H9 (cell line): ENCODE measurements around the gene ZFP91. TPM values are rescaled to one million over a fixed set of nuclear protein-coding genes. Genes with fewer than 3 reads are reported as not detected.

ENCODE experiments used
- DNase-seq: peaks from one replicate; pipeline ENCODE4 v3.0.0-alpha.2; 2017
- H2AFZ ChIP-seq: one replicate; pipeline ENCODE4 v1.6.1; 2013; ENCODE audit warnings: mild to moderate bottlenecking, low read length, control low read depth, moderate library complexity
- H2AK5ac ChIP-seq: 2 replicates; pipeline ENCODE4 v1.6.1; 2013; ENCODE audit warnings: low read length, control low read depth, mixed read lengths; ENCODE audit not compliant: insufficient read length
- H2BK120ac ChIP-seq: one replicate; pipeline ENCODE4 v1.6.1; 2013; ENCODE audit warnings: low read depth, mild to moderate bottlenecking, low read length, control low read depth, inconsistent platforms; ENCODE audit not compliant: poor library complexity, severe bottlenecking
- H2BK12ac ChIP-seq: 2 replicates; pipeline ENCODE4 v1.6.1; 2013; ENCODE audit warnings: low read length, control low read depth, mixed read lengths, low read depth; ENCODE audit not compliant: insufficient read length
- H2BK15ac ChIP-seq: 2 replicates; pipeline ENCODE4 v1.6.1; 2013; ENCODE audit warnings: low read depth, low read length, control low read depth
- H2BK20ac ChIP-seq: one replicate; pipeline ENCODE4 v1.6.1; 2013; ENCODE audit warnings: low read depth, mild to moderate bottlenecking, low read length, control low read depth, inconsistent platforms; ENCODE audit not compliant: poor library complexity, severe bottlenecking
- H2BK5ac ChIP-seq: 2 replicates; pipeline ENCODE4 v1.6.1; 2013; ENCODE audit warnings: low read length, control low read depth, mixed read lengths; ENCODE audit not compliant: insufficient read length
- H3K14ac ChIP-seq: 2 replicates; pipeline ENCODE4 v1.6.1; 2013; ENCODE audit warnings: low read length, control low read depth; ENCODE audit not compliant: insufficient read depth
- H3K18ac ChIP-seq: 2 replicates; pipeline ENCODE4 v1.6.1; 2013; ENCODE audit warnings: low read depth, mild to moderate bottlenecking, mixed read lengths, low read length, control low read depth; ENCODE audit not compliant: insufficient read length
- H3K23ac ChIP-seq: 2 replicates; pipeline ENCODE4 v1.6.1; 2013; ENCODE audit warnings: low read length, control low read depth, mixed read lengths, low read depth; ENCODE audit not compliant: insufficient read length
- H3K23me2 ChIP-seq: 2 replicates; pipeline ENCODE4 v1.6.1; 2013; ENCODE audit warnings: low read depth, mild to moderate bottlenecking, mixed read lengths, low read length, control low read depth; ENCODE audit not compliant: insufficient read length, poor library complexity, severe bottlenecking
- H3K27ac ChIP-seq: 2 replicates; pipeline ENCODE4 v1.5.1; 2013; ENCODE audit warnings: low read length, control low read depth, mixed read lengths, low read depth; ENCODE audit not compliant: insufficient read length
- H3K27me3 ChIP-seq: 2 replicates; pipeline ENCODE4 v1.6.1; 2013; ENCODE audit warnings: low read length, control low read depth, inconsistent platforms; ENCODE audit not compliant: insufficient read depth
- H3K4ac ChIP-seq: 2 replicates; pipeline ENCODE4 v1.6.1; 2013; ENCODE audit warnings: low read depth, mild to moderate bottlenecking, control low read depth, inconsistent platforms, low read length, moderate library complexity
- H3K4me1 ChIP-seq: 2 replicates; pipeline ENCODE4 v1.6.1; 2013; ENCODE audit warnings: low read length, control low read depth, inconsistent platforms; ENCODE audit not compliant: insufficient read depth
- H3K4me2 ChIP-seq: 2 replicates; pipeline ENCODE4 v1.6.1; 2013; ENCODE audit warnings: low read length, control low read depth, mixed read lengths; ENCODE audit not compliant: insufficient read length, insufficient read depth
- H3K56ac ChIP-seq: 2 replicates; pipeline ENCODE4 v1.6.1; 2013; ENCODE audit warnings: low read depth, mild to moderate bottlenecking, mixed read lengths, low read length, control low read depth; ENCODE audit not compliant: insufficient read length
- H3K79me1 ChIP-seq: 2 replicates; pipeline ENCODE4 v1.6.1; 2013; ENCODE audit warnings: low read depth, mild to moderate bottlenecking, moderate library complexity, low read length, control low read depth, inconsistent platforms; ENCODE audit not compliant: insufficient read depth, poor library complexity, severe bottlenecking
- H3K79me2 ChIP-seq: 2 replicates; pipeline ENCODE4 v1.6.1; 2013; ENCODE audit warnings: low read length, control low read depth, inconsistent platforms; ENCODE audit not compliant: insufficient read depth
- H3K9ac ChIP-seq: 2 replicates; pipeline ENCODE4 v1.6.1; 2013; ENCODE audit warnings: low read length, control low read depth, mixed read lengths; ENCODE audit not compliant: insufficient read length; ENCODE audit errors: extremely low read depth
- H3K9me3 ChIP-seq: one replicate; pipeline ENCODE4 v1.6.1; 2013; ENCODE audit warnings: low read depth, low read length, inconsistent platforms; ENCODE audit not compliant: control insufficient read depth
- H3T11ph ChIP-seq: one replicate; pipeline ENCODE4 v1.6.1; 2013; ENCODE audit warnings: mild to moderate bottlenecking, low read length, control low read depth, inconsistent platforms
- H4K20me1 ChIP-seq: one replicate; pipeline ENCODE4 v1.6.1; 2013; ENCODE audit not compliant: control insufficient read depth, insufficient read length, insufficient read depth
- H4K5ac ChIP-seq: 2 replicates; pipeline ENCODE4 v1.6.1; 2013; ENCODE audit warnings: low read depth, mild to moderate bottlenecking, mixed read lengths, low read length, control low read depth; ENCODE audit not compliant: insufficient read length
- H4K8ac ChIP-seq: replicated peaks from 2 replicates; pipeline ENCODE4 v1.6.1; 2013; ENCODE audit warnings: low read length, control low read depth, mixed read lengths, low read depth; ENCODE audit not compliant: insufficient read length
- H4K91ac ChIP-seq: 2 replicates; pipeline ENCODE4 v1.6.1; 2013; ENCODE audit warnings: low read depth, mild to moderate bottlenecking, moderate library complexity, mixed read lengths, low read length, control low read depth; ENCODE audit not compliant: insufficient read length
- H3K27ac Mint-ChIP-seq, 3 experiments: 2 replicates in 2 of 3; 3 replicates in 1 of 3; pipeline ENCODE4 v1.8.0; 2020 to 2021; ENCODE audit warnings: mixed read lengths in 3 of 3, mild to moderate bottlenecking in 1 of 3, moderate library complexity in 1 of 3
- H3K27me3 Mint-ChIP-seq: 2 replicates; pipeline ENCODE4 v1.8.0; 2021; ENCODE audit warnings: low read depth, mild to moderate bottlenecking, moderate library complexity, mixed read lengths
- H3K36me3 Mint-ChIP-seq, 3 experiments: 2 replicates in 2 of 3; 3 replicates in 1 of 3; pipeline ENCODE4 v1.8.0; 2020 to 2021; ENCODE audit warnings: low read depth in 3 of 3, mixed read lengths in 3 of 3; ENCODE audit not compliant: insufficient read depth in 1 of 3
- H3K4me1 Mint-ChIP-seq, 2 experiments: 2 replicates each; pipeline ENCODE4 v1.8.0; 2020; ENCODE audit warnings: mixed read lengths in 2 of 2
- H3K4me3 Mint-ChIP-seq, 2 experiments: 2 replicates in 1 of 2; 3 replicates in 1 of 2; pipeline ENCODE4 v1.8.0; 2020 to 2021; ENCODE audit warnings: mild to moderate bottlenecking in 2 of 2, mixed read lengths in 2 of 2, moderate library complexity in 1 of 2
- H3K9me3 Mint-ChIP-seq, 2 experiments: 2 replicates in 1 of 2; 3 replicates in 1 of 2; pipeline ENCODE4 v1.8.0; 2020; ENCODE audit warnings: mild to moderate bottlenecking in 2 of 2, mixed read lengths in 2 of 2, moderate library complexity in 1 of 2
- WGBS: extraction: QIAGEN DNeasy Blood & Tissue Kit; methylation state at CpG from one replicate; pipeline ENCODE4 v1.1.7; 2013; ENCODE audit warnings: missing lambda C conversion rate, low lambda C conversion rate, mixed read lengths; ENCODE audit not compliant: insufficient read length; ENCODE audit errors: extremely low coverage; 5-methylcytosine and 5-hydroxymethylcytosine counted together
- total RNA-seq: library from RNA; stranded (reverse); gene quantifications from 2 replicates; pipeline ENCODE4 v1.2.1, GENCODE V29; 2021
- TF ChIP-seq, protein P1 (sequence below): fragments of 200-600 bp; sonication (generic); conservative IDR thresholded peaks from 3 replicates; pipeline ENCODE4 v1.8.0; 2021; ENCODE audit warnings: antibody characterized with exemption, mild to moderate bottlenecking

The ZFP91 gene
- total RNA-seq, 1 experiment from 2014 or later: 32.9 TPM

- H3K27ac ChIP-seq: no peak overlapping the region
- H4K91ac ChIP-seq: no peak overlapping the region
- WGBS: no CpG with 5 or more reads among the region's 1 CpG
- H2BK5ac ChIP-seq: no peak overlapping the region
- Mint-ChIP-seq H3K36me3 (no peaks in the 10 kb centered on the region), H3K27ac (no peak overlapping the region), H3K4me1 (no peaks in the 10 kb centered on the region), H3K27me3 (peaks cover 2% of the 10 kb centered on the region), H3K9me3 (peaks cover 5 to 11% of the 10 kb centered on the region in 2 experiments; a peak in 4 of 5 replicates), H3K4me3 (no peak overlapping the region)
- no peaks in the 10 kb centered on the region for H3K4me1 ChIP-seq
- no peak overlapping the region for H4K5ac ChIP-seq
- no peak overlapping the region for H2BK20ac ChIP-seq
- no peak overlapping the region for H3K4ac ChIP-seq
- no peak overlapping the region for H3K9ac ChIP-seq
- no peak overlapping the region for H3K56ac ChIP-seq
- no peak overlapping the region for H2AK5ac ChIP-seq
- H2AFZ ChIP-seq: no peak overlapping the region
- H3K27me3 ChIP-seq: no peaks in the 10 kb centered on the region
- H3K79me1 ChIP-seq: no peaks in the 10 kb centered on the region
- TF ChIP-seq, protein P1, sequence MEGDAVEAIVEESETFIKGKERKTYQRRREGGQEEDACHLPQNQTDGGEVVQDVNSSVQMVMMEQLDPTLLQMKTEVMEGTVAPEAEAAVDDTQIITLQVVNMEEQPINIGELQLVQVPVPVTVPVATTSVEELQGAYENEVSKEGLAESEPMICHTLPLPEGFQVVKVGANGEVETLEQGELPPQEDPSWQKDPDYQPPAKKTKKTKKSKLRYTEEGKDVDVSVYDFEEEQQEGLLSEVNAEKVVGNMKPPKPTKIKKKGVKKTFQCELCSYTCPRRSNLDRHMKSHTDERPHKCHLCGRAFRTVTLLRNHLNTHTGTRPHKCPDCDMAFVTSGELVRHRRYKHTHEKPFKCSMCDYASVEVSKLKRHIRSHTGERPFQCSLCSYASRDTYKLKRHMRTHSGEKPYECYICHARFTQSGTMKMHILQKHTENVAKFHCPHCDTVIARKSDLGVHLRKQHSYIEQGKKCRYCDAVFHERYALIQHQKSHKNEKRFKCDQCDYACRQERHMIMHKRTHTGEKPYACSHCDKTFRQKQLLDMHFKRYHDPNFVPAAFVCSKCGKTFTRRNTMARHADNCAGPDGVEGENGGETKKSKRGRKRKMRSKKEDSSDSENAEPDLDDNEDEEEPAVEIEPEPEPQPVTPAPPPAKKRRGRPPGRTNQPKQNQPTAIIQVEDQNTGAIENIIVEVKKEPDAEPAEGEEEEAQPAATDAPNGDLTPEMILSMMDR: no peak
- H3K79me2 ChIP-seq: no peaks in the 10 kb centered on the region
- H3K23ac ChIP-seq: no peak overlapping the region
- no peaks in the 10 kb centered on the region for H3K23me2 ChIP-seq
- no peak overlapping the region for H3K18ac ChIP-seq
- no peak overlapping the region for H4K8ac ChIP-seq
- DNase-seq: no peak
- H4K20me1 ChIP-seq: no peaks in the 10 kb centered on the region
- peaks cover 6% of the 10 kb centered on the region for H3K9me3 ChIP-seq
- no peak overlapping the region for H3K4me2 ChIP-seq
- H3T11ph ChIP-seq: no peak overlapping the region
- no peak overlapping the region for H2BK12ac ChIP-seq
- H2BK120ac ChIP-seq: no peak overlapping the region
- H3K14ac ChIP-seq: no peak overlapping the region
- no peak overlapping the region for H2BK15ac ChIP-seq
Measured at GRCh38 chr11:58640386-58641023, 61.6 kb downstream of the ZFP91 start.
